Nephron progenitor cell (in vitro differentiated cells): ENCODE measurements around the gene DNMT1.

Experiments
- DNase-seq: peaks from one replicate; pipeline ENCODE4 v3.0.0; 2021
- H3K27ac Mint-ChIP-seq: 2 replicates; pipeline ENCODE4 v1.8.0; 2021; ENCODE audit warnings: mild to moderate bottlenecking, moderate library complexity, mixed read lengths
- H3K27me3 Mint-ChIP-seq: 2 replicates; pipeline ENCODE4 v1.8.0; 2021; ENCODE audit warnings: mild to moderate bottlenecking, low read depth, mixed read lengths; ENCODE audit not compliant: poor library complexity
- H3K36me3 Mint-ChIP-seq: 2 replicates; pipeline ENCODE4 v1.8.0; 2021; ENCODE audit warnings: low read depth, mixed read lengths
- H3K4me1 Mint-ChIP-seq: 2 replicates; pipeline ENCODE4 v1.8.0; 2021; ENCODE audit warnings: mixed read lengths
- H3K4me3 Mint-ChIP-seq: 2 replicates; pipeline ENCODE4 v1.8.0; 2021; ENCODE audit warnings: mild to moderate bottlenecking, moderate library complexity, mixed read lengths
- H3K9me3 Mint-ChIP-seq: 2 replicates; pipeline ENCODE4 v1.8.0; 2021; ENCODE audit warnings: mild to moderate bottlenecking, moderate library complexity, mixed read lengths
- TF ChIP-seq, protein P1 (sequence below): fragments of 200-600 bp; sonication (generic); IDR thresholded peaks from 2 replicates; pipeline ENCODE4 v1.5.0; 2021; ENCODE audit warnings: antibody characterized with exemption

The DNMT1 gene

DNA sequence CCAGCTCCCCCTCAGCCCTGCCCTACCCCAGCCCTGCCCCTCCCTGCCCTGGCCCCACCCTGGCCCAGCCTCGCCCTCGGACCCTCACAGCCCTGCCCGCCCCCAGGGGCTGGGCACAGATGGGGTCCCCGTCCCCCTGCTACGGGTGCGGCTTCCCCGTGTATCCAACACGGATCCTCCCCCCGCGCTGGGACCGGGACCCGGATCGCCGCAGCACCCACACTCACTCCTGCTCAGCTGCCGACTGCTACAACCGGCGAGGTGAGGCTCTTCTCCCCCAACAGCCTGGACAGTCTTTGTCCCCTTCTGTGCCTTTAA is 103.4 kb downstream of the DNMT1 start:
- H3K4me1 Mint-ChIP-seq = no peaks in the 10 kb centered on the region
- TF ChIP-seq, protein P1, sequence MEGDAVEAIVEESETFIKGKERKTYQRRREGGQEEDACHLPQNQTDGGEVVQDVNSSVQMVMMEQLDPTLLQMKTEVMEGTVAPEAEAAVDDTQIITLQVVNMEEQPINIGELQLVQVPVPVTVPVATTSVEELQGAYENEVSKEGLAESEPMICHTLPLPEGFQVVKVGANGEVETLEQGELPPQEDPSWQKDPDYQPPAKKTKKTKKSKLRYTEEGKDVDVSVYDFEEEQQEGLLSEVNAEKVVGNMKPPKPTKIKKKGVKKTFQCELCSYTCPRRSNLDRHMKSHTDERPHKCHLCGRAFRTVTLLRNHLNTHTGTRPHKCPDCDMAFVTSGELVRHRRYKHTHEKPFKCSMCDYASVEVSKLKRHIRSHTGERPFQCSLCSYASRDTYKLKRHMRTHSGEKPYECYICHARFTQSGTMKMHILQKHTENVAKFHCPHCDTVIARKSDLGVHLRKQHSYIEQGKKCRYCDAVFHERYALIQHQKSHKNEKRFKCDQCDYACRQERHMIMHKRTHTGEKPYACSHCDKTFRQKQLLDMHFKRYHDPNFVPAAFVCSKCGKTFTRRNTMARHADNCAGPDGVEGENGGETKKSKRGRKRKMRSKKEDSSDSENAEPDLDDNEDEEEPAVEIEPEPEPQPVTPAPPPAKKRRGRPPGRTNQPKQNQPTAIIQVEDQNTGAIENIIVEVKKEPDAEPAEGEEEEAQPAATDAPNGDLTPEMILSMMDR = no peak
- H3K9me3 Mint-ChIP-seq = peaks cover 3% of the 10 kb centered on the region
- no peak overlapping the region for H3K4me3 Mint-ChIP-seq
- no peaks in the 10 kb centered on the region for H3K36me3 Mint-ChIP-seq
- H3K27ac Mint-ChIP-seq = no peak overlapping the region
- no peak for DNase-seq
- peaks cover 61% of the 10 kb centered on the region for H3K27me3 Mint-ChIP-seq

DNA sequence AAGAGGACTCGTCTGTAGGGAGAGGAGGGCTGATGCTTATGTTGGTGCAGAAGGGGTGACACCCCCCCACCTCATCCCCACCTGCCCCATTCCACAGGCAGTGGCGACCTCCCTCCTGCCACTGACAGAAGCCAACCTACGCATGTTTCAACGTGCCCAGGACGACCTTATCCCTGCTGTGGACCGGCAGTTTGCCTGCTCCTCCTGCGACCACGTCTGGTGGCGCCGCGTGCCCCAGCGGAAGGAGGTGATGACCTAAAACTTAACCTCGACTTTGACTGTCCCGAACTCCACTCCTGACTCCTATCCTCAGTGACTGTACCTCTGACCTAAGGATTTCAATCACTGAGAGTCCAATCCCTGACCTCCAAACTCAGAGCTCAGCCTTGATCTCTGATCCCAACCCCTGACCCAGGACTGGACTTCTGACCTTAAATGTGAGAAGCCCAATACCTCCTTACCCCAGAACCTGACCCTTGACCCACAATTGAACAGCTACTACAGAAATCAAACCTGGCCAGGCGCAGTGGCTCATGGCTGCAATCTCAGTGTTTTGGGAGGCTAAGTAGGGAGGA is 104.9 kb downstream of the DNMT1 start:
- H3K27me3 Mint-ChIP-seq = peaks cover 63% of the 10 kb centered on the region
- H3K36me3 Mint-ChIP-seq = no peaks in the 10 kb centered on the region
- H3K9me3 Mint-ChIP-seq = peaks cover 3% of the 10 kb centered on the region
- TF ChIP-seq, protein P1 = no peak
- H3K27ac Mint-ChIP-seq = no peak overlapping the region
- DNase-seq = no peak
- no peak overlapping the region for H3K4me3 Mint-ChIP-seq
- H3K4me1 Mint-ChIP-seq = no peaks in the 10 kb centered on the region

DNA sequence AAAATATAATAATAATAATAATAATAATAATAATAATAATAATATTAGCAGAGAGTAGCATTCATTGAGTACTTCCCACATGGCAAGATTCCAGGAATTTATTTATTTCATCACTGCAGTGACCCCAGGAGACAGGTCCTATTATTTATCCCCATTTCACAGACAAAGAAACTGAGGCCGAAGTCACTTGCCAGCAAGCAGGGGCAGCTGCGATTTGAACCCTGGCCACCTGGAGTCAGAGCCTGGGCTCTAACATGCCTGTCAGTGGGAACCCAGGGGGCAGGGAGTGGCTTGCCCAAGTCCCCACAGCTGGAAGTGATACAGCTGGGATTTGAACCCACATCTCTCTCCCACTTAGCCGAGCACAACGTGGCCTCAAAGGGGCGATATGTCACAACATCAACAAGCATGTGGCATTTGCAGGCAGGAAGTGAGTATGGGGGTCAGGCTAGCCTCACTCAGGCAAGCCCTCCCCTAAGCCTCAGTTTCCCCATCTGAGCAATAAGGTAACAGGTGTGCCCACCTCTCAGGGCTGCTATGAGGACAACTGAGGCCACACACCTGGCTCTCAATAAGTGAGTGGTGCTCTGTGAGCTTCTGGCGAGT is 105.7 kb downstream of the DNMT1 start:
- DNase-seq = no peak
- TF ChIP-seq, protein P1 = no peak
- H3K4me3 Mint-ChIP-seq = no peak overlapping the region
- no peaks in the 10 kb centered on the region for H3K4me1 Mint-ChIP-seq
- peaks cover 66% of the 10 kb centered on the region for H3K27me3 Mint-ChIP-seq
- no peaks in the 10 kb centered on the region for H3K36me3 Mint-ChIP-seq
- no peak overlapping the region for H3K27ac Mint-ChIP-seq
- peaks cover 5% of the 10 kb centered on the region for H3K9me3 Mint-ChIP-seq

DNA sequence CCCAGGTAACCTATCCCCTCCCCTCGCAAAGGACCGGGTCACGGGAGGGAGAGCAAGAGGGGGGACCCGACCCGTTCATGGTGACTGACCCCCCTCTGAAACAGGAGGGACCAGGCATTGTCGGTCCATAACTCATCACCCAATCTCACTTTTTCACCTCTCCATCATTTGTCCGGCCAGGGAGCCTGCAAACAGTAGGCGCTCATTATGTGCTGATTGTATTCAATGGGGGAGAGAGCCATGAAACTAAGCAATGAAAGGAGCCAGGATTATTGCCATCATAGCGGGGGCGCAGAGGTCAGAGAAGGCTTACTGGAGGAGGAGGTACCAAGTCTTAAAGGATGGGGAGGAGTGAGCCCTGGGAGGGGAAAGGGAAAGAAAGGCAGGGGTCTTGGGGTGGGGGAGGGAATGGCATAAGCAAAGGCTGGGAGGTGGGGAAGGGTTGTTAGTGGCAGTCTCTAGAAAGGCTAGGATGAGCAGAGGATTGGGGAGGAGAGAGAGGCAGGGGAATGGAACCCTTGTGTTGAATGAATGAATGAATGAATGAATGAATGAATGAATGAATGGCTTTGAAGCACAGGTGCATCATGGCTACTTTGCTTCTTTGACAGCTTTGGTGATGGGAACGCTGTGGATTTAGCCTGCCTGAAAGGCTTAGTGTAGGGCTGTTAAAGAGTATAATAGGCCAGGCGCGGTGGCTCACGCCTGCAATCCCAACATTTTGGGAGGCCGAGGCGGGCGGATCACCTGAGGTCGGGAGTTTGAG is 107.3 kb downstream of the DNMT1 start:
- Mint-ChIP-seq H3K9me3 (peaks cover 6% of the 10 kb centered on the region), H3K36me3 (no peaks in the 10 kb centered on the region), H3K4me3 (peak overlapping the region; percentile 4), H3K27me3 (peaks cover 71% of the 10 kb centered on the region), H3K27ac (no peak overlapping the region), H3K4me1 (no peaks in the 10 kb centered on the region)
- DNase-seq = no peak
- TF ChIP-seq, protein P1 = no peak

DNA sequence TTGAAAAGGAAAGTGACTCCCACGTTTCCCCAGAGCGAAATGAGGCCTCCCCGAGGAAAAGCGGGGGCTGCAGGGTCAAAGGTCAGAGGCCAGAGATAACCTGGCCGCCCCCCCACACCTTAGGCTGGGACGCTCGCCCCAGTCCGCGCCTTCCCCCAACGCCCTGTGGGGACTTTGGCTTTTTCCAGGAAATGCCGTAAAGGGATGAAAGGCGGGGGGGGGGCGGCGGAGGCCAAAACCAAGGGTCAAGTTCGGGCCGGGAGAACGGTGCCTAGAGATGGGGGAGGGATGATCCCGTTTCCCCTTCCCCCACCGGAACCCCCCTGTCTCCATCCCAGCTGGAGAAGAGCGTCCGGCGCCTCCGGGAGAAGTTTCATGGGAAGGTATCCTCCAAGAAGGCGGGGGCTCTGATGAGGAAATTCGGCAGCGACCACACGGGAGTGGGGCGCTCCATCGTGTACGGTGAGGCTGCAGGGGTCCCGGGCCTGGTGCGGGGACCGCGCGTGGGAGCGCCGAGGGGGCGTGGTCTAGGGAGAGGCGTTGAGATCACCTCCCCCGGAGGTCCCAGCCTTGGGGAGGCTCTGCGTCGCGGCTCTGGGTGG is 108.1 kb downstream of the DNMT1 start:
- peaks cover 72% of the 10 kb centered on the region for H3K27me3 Mint-ChIP-seq
- DNase-seq = peak; percentile 33
- H3K36me3 Mint-ChIP-seq = no peaks in the 10 kb centered on the region
- TF ChIP-seq, protein P1 = no peak
- H3K4me1 Mint-ChIP-seq = no peaks in the 10 kb centered on the region
- H3K9me3 Mint-ChIP-seq = peaks cover 6% of the 10 kb centered on the region
- H3K27ac Mint-ChIP-seq = no peak overlapping the region
- H3K4me3 Mint-ChIP-seq = no peak overlapping the region
